ENCODE measurements around the gene SEMA6A.

The SEMA6A gene

GRCh38 chr5:116577064-116577788, 2.6 kb upstream of the SEMA6A start:
- no peak for DNase-seq (ENCODE audit: low read depth)

GRCh38 chr5:116576053-116576713, 1.6 kb upstream of the SEMA6A start:
- peak; percentile 23 for DNase-seq (ENCODE audit: low read depth)

GRCh38 chr5:116575326-116576052, 866 bp upstream of the SEMA6A start:
- DNase-seq (ENCODE audit: low read depth): no peak

- DNase-seq (ENCODE audit: low read depth): no peak
Observed at GRCh38 chr5:116573702-116574366, 789 bp downstream of the SEMA6A start.

GRCh38 chr5:116573279-116573701, 1.3 kb downstream of the SEMA6A start:
- DNase-seq (ENCODE audit: low read depth): no peak

GRCh38 chr5:116572350-116573278, 2.0 kb downstream of the SEMA6A start:
- DNase-seq (ENCODE audit: low read depth): no peak

- no peak for DNase-seq (ENCODE audit: low read depth)
Observed at GRCh38 chr5:116571568-116572349, 2.9 kb downstream of the SEMA6A start.

GRCh38 chr5:116569999-116570398, 4.6 kb downstream of the SEMA6A start:
- no peak for DNase-seq (ENCODE audit: low read depth)

- no peak for DNase-seq (ENCODE audit: low read depth)
Observed at GRCh38 chr5:116567106-116567505, 7.5 kb downstream of the SEMA6A start.

- no peak for DNase-seq (ENCODE audit: low read depth)
Observed at GRCh38 chr5:116566251-116566650, 8.4 kb downstream of the SEMA6A start.

- DNase-seq (ENCODE audit: low read depth): no peak
Observed at GRCh38 chr5:116564756-116565490, 9.7 kb downstream of the SEMA6A start.

- no peak for DNase-seq (ENCODE audit: low read depth)
Observed at GRCh38 chr5:116564312-116564711, 10.3 kb downstream of the SEMA6A start.

- DNase-seq (ENCODE audit: low read depth): no peak
Observed at GRCh38 chr5:116563736-116564308, 10.8 kb downstream of the SEMA6A start.

- no peak for DNase-seq (ENCODE audit: low read depth)
Observed at GRCh38 chr5:116562669-116563068, 12.0 kb downstream of the SEMA6A start.

GRCh38 chr5:116561658-116562057, 13.0 kb downstream of the SEMA6A start:
- DNase-seq (ENCODE audit: low read depth): no peak

- no peak for DNase-seq (ENCODE audit: low read depth)
Observed at GRCh38 chr5:116559673-116560164, 14.9 kb downstream of the SEMA6A start.

- DNase-seq (ENCODE audit: low read depth): no peak
Observed at GRCh38 chr5:116559239-116559638, 15.4 kb downstream of the SEMA6A start.

- DNase-seq (ENCODE audit: low read depth): no peak
Observed at GRCh38 chr5:116557669-116558271, 16.9 kb downstream of the SEMA6A start.

GRCh38 chr5:116554764-116555163, 19.9 kb downstream of the SEMA6A start:
- DNase-seq (ENCODE audit: low read depth): no peak

Data from activated T-cell treated with anti-CD3 and anti-CD28 coated beads for 24 hours (primary cell).